HG02981 (cell line): ENCODE results near the gene RNPS1.

Experiments used
- ATAC-seq: cut with Tn5 transposase; IDR thresholded peaks from one replicate; pipeline ENCODE4 v1.9.1; 2021; ENCODE audit warnings: mild to moderate bottlenecking, moderate library complexity; ENCODE audit not compliant: unreplicated experiment

RNPS1 gene

GRCh38 chr16:2237493-2238149, 30.3 kb downstream of the RNPS1 start:
- no peak for ATAC-seq

GRCh38 chr16:2237102-2237482, 30.8 kb downstream of the RNPS1 start:
- ATAC-seq = no peak

- ATAC-seq = no peak
Measured at GRCh38 chr16:2236337-2237101, 31.4 kb downstream of the RNPS1 start, which contains the start of gene DNASE1L2. DNASE1L2 (plus strand) TSS chr16:2236444; CDS start chr16:2236817, 373 bp downstream.

DNA sequence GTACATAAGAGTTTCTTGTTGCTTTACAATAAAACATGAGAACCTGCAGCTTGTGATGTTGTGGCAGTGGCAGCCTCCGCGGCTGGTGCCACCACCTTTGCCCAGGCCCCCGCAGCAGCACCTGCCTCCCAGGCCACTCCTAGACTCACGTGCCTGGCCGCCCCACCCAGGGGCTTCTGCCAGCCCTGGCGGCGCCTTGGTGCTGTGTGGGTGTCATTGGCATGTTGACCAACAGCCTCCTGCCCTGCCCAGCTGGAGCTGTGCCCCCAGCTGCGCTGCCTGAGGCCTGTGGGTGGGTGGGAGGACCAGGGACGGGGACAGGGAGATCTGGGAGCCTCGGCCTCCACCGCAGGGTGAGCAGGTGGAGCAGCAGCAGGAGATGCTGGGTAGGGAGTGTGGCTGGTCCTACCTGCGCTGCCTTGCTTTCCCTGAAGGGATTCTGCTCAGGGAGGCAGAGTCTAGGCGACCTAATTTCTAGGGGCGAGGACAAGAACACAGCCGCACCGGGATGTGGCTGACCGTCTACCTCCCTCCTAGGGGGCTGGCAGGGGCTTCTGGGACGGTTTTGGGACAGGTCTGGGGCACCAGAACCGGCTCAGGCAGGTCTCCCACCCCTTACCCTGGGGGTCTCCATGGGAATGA, 32.1 kb downstream of the RNPS1 start:
- no peak for ATAC-seq

- no peak for ATAC-seq
Measured at GRCh38 chr16:2235234-2235651, 32.7 kb downstream of the RNPS1 start.

DNA sequence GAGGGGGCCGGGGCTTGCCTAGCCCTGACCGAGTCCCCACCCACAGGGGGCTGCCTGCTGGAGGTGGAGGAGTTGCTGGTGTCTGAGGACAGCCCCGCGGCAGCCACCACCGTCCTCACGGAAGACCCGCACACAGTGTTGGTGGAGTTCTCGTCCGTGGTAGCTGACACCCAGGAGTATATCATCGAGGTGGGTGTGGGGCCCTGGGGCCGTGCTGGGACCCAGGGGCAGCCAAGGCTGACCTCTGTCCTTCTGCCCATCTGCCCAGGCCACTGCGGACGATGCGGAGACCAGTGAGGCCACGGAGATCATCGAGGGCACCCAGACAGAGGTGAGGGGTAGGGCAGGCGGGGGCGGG, 33.1 kb downstream of the RNPS1 start:
- ATAC-seq = no peak

- ATAC-seq = no peak
Measured at GRCh38 chr16:2233872-2234812, 33.8 kb downstream of the RNPS1 start.

DNA sequence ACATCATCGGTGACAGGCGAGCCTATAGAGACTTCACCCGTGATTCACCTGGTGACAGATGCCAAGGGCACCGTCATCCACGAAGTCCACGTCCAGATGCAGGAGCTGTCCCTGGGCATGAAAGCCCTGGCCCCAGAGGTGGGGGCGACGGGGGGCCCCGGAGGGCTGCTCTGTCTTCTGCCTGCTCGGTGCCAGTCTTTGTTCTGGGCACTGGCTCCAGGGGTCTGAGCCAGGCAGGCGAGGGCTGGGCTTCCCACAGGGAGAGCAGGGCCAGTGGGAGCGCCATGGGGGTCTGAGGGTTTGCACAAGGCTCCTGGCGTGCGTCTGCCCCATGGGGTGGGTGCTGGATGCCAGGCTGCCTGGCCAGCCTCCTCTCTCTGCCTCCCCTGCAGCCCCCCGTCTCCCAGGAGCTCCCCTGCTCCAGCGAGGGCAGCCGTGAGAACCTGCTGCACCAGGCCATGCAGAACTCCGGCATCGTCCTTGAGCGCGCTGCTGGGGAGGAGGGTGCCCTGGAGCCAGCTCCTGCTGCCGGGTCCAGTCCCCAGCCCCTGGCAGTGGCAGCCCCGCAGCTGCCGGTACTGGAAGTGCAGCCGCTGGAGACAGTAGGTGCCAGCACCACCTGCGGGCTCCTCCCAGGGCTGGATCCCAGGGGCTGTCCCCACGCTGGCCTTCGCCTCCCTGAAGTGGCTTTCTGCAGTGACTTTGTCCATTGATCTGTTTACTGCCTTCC, 34.7 kb downstream of the RNPS1 start:
- no peak for ATAC-seq

DNA sequence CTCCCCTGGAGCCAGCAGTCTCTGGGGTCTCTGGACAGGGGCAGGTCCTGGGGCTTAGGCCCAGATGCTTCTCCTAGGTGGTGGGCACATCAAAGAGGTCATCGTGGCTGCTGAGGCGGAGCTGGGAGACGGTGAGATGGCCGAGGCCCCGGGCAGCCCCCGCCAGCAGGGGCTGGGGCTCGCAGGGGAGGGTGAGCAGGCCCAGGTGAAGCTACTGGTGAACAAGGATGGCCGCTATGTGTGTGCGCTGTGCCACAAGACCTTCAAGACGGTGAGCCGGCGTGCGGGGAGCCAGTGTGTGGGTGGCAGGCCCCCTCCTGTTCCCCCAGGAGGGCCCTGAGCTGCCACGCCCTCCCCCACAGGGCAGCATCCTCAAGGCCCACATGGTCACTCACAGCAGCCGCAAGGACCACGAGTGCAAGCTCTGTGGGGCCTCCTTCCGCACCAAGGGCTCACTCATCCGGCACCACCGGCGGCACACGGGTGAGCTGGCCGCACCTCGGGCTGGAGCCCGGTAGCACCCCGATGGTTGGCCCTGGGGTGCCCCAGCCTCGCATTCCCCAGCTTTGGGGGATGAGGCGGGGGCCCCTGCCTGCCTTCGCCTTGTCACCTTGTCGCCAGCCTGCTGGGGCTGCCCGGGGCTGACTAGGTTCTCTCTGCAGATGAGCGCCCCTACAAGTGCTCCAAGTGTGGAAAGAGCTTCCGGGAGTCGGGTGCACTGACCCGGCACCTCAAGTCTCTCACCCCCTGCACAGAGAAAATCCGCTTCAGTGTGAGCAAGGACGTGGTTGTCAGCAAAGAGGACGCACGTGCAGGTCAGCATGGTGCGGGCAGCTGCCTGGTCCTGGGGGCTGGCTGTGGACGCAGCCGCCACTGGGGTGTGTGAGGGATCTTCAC, 35.6 kb downstream of the RNPS1 start:
- no peak for ATAC-seq

DNA sequence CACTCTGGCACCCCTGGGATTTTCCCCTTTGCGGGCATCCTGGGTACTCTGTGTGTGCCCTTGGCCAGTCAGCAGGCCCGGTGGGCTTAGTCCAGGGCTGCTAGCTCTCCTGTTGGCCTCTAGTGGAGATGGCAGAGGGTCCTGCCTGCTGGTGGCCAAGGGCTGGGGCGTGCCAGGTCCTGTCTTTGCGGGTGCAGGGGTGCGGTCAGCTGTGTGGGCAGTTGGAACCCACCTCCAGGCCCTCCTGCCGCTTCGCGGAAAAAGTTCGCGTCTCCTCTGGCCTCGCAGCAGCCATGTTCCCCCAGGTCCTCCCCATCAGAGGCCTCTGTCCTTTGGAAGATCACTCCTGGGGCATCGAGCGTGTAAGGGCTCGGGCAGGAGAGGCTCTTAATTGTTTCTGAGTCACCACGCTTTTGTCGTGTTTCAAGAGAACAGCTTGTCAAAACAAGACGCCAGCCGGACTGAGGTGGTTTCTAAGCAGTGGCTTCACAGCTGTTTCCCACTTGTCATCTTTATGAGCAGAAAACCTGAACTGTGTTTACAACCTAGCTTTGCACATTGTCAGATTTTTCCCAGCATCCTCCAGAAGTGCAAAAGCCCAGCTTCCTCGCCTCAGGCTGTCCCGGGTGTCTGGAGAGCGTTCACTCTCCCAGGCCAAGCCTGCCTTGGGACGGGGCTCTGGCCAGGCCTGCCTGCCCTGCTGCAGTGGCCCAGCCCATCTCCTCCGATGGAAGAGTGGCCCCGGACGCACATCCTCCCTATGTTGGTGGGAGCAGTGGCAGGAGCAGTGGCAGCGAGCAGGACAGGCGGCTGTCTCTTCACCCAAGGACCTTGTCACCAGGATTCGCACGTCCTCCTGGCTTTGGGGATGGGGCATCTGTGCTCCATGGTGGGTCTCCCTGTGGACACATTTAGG, 36.7 kb downstream of the RNPS1 start:
- ATAC-seq = no peak

DNA sequence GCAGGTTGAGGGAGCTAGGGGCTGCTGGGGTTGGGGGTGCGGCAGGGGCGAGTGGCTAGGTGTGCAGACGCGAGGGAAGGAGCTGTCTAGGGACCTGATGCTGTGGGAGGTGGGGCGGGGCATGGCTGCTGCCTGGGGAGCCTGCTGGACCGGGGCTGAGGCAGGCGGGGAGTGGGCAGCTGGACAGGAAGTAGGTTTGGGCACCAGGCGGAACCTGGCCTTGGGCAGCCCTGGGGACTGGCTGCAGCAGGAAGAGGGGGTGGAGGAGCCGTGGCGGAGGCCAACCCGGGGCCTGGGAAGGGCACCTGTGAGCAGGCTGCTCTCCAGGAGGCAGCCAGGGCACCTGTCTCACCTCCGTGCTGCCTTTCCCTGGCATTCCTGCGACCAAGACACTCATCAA, 37.5 kb downstream of the RNPS1 start:
- ATAC-seq = no peak

GRCh38 chr16:2229632-2230250, 38.2 kb downstream of the RNPS1 start:
- ATAC-seq = no peak

GRCh38 chr16:2229091-2229490, 38.8 kb downstream of the RNPS1 start:
- ATAC-seq = no peak

DNA sequence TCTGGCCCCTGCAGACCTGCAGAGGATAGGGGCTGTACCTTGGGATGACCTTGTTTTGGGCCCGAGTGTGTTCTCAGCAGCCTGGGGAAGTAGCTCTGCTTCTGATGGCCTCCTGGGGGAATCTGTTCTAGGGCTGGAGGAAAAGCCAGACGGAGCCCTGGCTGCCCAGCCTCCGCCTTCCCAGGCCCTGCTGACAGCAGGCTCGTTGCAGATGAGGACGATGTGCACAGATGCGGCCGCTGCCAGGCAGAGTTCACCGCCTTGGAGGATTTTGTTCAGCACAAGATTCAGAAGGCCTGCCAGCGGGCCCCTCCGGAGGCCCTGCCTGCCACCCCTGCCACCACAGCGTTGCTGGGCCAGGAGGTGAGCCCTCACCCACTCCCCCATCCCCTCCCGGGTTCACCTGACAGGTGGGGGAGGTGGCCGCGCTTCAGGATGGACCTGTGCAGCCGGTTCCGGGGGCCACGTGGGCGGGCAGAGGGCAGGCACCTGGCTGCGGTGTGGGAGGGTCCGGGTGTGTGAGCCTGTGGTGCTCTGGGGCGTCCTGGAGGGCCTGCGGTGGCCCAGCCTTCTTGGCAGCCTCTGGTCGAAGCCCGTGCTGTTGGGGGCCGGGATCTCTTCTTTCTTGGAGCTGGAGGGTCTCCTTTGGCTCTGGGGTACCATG, 39.6 kb downstream of the RNPS1 start:
- ATAC-seq = no peak

GRCh38 chr16:2226918-2227317, 41.0 kb downstream of the RNPS1 start:
- no peak for ATAC-seq

DNA sequence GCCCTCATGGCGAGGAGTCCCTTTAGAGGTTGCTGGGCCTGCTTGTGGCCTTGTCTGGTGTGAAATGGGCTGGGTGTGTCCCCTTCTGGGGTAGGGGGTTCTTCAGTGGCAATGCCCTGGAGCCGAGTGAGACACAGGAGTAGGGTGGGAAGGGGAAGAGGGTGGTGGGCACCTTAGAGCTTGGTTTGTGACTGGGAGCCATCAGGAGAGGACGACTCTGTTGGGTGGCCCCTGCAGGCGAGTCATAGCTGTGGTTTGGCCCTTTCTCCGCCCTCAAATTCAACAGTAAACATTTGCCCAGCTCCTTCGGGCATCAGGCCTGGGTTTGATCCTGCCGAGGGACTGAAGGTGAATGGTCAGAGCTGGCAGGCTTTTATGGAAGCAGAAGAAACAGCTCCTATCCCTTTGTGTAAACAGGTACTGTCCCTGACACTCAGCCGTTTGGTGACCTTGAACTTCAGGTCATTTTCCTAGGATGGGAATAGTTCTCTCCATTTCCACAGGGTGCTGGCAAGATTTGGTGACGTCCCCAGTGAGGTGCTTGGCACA, 41.6 kb downstream of the RNPS1 start:
- no peak for ATAC-seq

DNA sequence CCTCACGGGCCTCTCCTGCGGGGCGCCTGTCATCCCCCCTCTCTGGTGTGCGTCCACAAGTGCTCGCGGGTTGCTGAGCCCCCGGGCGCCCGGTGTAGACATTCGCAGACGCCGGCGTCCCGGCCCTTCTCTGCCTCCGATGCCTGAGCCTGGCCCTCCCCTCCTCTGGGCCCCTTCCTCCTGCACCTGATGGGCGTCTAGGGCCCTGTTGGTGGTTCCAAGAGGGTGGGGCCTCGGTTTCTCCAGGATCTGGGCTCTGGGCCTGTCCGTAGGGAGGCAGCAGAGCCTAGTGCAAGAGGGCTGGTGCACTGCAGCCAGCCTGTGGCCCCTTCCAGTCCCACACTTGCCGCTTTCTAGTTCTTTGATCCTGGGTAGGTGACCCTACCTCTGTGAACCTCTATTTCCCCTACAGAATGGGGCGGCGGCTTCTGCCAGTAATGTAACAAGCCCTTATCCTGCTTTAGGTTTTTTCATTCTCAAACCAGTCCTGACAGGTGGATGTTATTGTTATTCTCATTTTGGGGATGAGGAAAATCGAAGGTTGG, 43.9 kb downstream of the RNPS1 start:
- no peak for ATAC-seq
